Osteocyte (in vitro differentiated cells): ENCODE data around the gene GJB3. TPM values are rescaled to one million over a fixed set of nuclear protein-coding genes. Genes with fewer than 3 reads are reported as not detected.

Experiments
- DNase-seq: peaks from one replicate; pipeline ENCODE4 v3.0.0; 2021; ENCODE audit warnings: mixed read lengths; ENCODE audit not compliant: unreplicated experiment; ENCODE audit errors: extremely low spot score
- H3K27ac Mint-ChIP-seq: one replicate; pipeline ENCODE4 v1.8.0; 2021; ENCODE audit warnings: mild to moderate bottlenecking, mixed read lengths; ENCODE audit not compliant: unreplicated experiment
- H3K27me3 Mint-ChIP-seq: one replicate; pipeline ENCODE4 v1.8.0; 2021; ENCODE audit warnings: mixed read lengths; ENCODE audit not compliant: unreplicated experiment
- H3K36me3 Mint-ChIP-seq: one replicate; pipeline ENCODE4 v1.8.0; 2021; ENCODE audit warnings: mixed read lengths; ENCODE audit not compliant: unreplicated experiment
- H3K4me1 Mint-ChIP-seq: one replicate; pipeline ENCODE4 v1.8.0; 2021; ENCODE audit warnings: mixed read lengths; ENCODE audit not compliant: unreplicated experiment
- H3K4me3 Mint-ChIP-seq: one replicate; pipeline ENCODE4 v1.8.0; 2021; ENCODE audit warnings: mild to moderate bottlenecking, moderate library complexity, mixed read lengths; ENCODE audit not compliant: unreplicated experiment
- H3K9me3 Mint-ChIP-seq: one replicate; pipeline ENCODE4 v1.8.0; 2021; ENCODE audit warnings: mixed read lengths; ENCODE audit not compliant: unreplicated experiment
- total RNA-seq: library from RNA; stranded (reverse); gene quantifications from 2 replicates; pipeline ENCODE4 v1.2.1, GENCODE V29; 2021
- TF ChIP-seq, protein P1 (sequence below): fragments of 200-600 bp; sonication (generic); IDR thresholded peaks from 2 replicates; pipeline ENCODE4 v1.5.0; 2021; ENCODE audit warnings: antibody characterized with exemption, mild to moderate bottlenecking, moderate library complexity

The GJB3 gene
- total RNA-seq, 1 donor from 2014 or later, result not detected

DNA sequence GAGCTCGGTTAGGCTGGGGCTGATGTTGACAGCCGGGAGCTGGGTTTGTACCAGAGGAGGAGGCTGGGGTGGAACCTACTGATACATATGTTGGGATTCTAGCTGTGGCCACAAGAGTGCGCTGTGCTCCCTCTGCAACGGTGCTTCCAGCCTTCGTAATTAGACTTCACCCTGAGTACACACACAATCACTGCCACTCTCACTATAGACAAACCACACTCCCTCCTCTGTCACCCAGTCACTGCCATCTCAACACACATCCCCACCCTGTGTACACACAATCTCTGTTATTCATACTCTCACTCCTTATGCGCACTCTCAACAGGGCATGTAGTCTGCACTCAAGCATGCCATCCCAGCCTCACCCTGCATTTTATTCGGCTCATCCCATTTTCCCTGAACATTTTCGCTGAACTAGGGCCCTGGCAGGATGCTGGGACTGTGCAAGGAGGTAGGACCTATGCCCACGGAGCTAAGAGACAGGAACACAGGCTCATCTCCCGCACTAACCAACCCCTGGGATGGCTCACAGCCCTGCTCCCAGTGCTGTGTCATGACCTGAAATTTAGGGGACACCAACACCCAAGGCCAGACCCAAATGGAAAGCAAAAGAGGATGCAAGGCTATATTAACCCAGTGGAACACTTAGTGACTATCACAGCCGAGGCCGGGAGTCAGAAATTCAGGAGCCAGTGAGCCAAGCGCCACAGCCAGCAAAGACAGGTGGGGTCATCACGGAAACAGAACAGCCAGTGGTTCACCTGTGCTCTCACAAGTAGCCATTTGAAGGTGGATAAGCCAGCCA is 5.7 kb downstream of the GJB3 start:
- Mint-ChIP-seq H3K4me1 (peaks cover 10% of the 10 kb centered on the region), H3K4me3 (no peak overlapping the region), H3K36me3 (no peaks in the 10 kb centered on the region), H3K27me3 (peaks cover 24% of the 10 kb centered on the region), H3K9me3 (no peaks in the 10 kb centered on the region), H3K27ac (no peak overlapping the region)
- DNase-seq, result no peak
- TF ChIP-seq, protein P1, sequence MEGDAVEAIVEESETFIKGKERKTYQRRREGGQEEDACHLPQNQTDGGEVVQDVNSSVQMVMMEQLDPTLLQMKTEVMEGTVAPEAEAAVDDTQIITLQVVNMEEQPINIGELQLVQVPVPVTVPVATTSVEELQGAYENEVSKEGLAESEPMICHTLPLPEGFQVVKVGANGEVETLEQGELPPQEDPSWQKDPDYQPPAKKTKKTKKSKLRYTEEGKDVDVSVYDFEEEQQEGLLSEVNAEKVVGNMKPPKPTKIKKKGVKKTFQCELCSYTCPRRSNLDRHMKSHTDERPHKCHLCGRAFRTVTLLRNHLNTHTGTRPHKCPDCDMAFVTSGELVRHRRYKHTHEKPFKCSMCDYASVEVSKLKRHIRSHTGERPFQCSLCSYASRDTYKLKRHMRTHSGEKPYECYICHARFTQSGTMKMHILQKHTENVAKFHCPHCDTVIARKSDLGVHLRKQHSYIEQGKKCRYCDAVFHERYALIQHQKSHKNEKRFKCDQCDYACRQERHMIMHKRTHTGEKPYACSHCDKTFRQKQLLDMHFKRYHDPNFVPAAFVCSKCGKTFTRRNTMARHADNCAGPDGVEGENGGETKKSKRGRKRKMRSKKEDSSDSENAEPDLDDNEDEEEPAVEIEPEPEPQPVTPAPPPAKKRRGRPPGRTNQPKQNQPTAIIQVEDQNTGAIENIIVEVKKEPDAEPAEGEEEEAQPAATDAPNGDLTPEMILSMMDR, result peak; percentile 89

DNA sequence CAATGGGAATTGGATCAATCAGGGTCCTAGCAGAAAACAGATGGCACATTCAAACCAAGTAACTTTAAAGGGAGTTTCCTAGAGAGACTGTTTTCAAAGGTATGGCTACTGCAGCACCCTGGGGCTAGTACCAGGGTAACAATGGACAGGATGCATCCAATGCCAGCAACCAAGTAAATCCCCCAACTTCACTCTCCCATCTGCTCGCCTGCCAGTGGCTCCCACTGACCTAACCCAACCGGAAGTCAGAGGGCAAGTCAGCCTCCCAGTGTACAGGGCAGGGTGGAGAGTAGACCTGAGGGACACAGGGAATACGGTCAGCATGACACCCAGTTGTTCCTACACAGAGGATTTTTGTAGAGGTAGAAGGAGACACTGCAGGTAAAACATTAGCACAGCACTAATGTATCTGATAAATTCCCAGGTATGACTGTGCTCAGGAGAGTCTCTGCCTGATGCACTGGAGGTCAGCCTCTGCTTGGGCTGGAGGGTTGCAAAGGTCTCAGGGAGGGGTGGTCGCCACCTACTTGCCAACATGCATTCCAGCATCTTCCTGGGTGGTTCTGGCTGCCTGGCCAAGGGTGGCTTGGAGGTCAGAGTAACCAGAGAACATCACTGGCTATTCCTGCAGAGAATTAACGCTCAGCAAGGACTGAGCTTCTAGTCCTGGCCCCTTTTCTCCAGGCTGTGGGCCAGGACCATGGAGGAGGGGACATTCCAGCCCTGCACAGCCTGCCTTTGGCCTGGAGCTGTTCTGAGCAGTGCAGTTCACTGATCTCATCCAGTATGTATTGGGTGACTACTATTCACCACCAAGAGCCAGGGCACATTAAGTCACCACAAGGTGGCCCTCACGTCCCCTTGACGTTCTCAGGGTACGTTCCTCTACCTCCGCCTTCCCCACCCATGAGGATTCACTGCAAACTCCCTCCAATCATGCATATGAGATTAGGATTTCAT is 6.7 kb downstream of the GJB3 start:
- Mint-ChIP-seq H3K4me3 (no peak overlapping the region), H3K9me3 (no peaks in the 10 kb centered on the region), H3K27me3 (peaks cover 22% of the 10 kb centered on the region), H3K4me1 (peaks cover 8% of the 10 kb centered on the region), H3K27ac (no peak overlapping the region), H3K36me3 (no peaks in the 10 kb centered on the region)
- DNase-seq, result no peak
- TF ChIP-seq, protein P1, result peak; percentile 15

DNA sequence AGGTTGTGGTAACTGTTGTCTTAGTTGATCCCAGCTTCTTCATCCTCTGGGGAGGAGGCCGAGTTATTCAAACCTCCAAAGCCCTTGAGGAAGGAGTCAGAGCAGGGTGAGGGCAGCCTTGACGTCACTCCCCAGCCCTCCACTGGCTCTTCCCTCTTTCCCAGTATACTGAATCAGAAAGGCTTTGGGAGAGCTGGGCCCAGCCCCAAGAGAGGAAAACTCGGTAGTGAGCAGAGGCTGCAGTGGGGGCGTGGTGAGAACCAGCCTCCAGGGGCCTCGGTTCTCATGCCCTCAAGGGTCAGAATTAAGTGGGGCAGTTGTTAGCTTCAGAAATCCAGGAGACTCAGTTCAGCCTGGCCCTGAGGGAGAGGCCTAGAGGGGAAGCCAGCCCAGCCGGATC is 10.0 kb downstream of the GJB3 start:
- Mint-ChIP-seq H3K4me3 (no peak overlapping the region), H3K36me3 (no peaks in the 10 kb centered on the region), H3K27ac (no peak overlapping the region), H3K9me3 (no peaks in the 10 kb centered on the region), H3K27me3 (peaks cover 14% of the 10 kb centered on the region), H3K4me1 (peaks cover 8% of the 10 kb centered on the region)
- TF ChIP-seq, protein P1, result no peak
- no peak for DNase-seq

DNA sequence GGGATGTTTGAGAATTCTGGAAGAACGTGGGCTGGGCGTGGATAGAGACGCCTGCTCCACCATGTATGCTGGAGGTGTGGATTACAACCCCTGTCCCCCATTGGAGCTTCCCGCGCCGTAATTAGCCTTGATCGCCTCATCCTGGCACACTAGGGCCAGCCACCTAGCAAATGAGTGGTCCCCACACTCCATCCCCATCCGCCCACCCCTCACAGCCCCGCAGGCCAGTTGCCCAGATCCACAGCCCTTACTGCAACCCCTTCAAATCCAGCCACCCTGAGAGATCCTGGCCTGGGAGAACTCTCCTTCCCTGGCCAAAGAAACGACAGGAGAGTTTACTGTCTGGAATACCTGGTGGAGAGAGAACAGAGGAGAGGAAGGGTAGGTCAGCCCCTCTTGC is 11.4 kb downstream of the GJB3 start:
- TF ChIP-seq, protein P1, result no peak
- Mint-ChIP-seq H3K4me1 (peaks cover 5% of the 10 kb centered on the region), H3K36me3 (no peaks in the 10 kb centered on the region), H3K27ac (no peak overlapping the region), H3K27me3 (peaks cover 14% of the 10 kb centered on the region), H3K9me3 (no peaks in the 10 kb centered on the region), H3K4me3 (no peak overlapping the region)
- DNase-seq, result no peak
